AG09319 (cell line): ENCODE data around the gene PTPN3.

Source experiments
- DNase-seq: peaks from one replicate; pipeline ENCODE4 v3.0.0-alpha.2; 2010; ENCODE audit warnings: low read depth; ENCODE audit errors: extremely low read depth
- TF ChIP-seq, protein P1 (sequence below): IDR thresholded peaks from 2 replicates; pipeline ENCODE4 v1.5.1; 2011; ENCODE audit warnings: low read depth, mild to moderate bottlenecking, inconsistent platforms, low read length, moderate library complexity

PTPN3 gene

DNA sequence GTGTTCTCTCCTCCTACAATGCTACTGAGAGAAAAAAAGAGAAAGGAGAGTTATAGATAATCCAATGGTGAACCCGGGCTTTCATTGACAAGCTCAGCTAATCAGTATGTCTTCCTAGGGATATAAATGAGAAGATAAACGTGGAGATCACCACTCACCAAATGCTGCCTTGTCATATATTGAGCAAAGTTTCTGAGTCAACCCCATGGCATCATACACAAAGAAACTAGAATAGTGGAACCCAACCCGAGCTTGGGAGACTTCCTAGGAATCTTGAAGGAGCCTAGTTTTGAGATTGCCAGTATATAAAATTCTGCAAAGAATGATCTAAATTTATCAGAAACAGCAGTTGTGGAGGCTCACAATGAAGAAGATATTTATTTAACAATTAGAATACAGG is 47.8 kb downstream of the PTPN3 start:
- TF ChIP-seq, protein P1, sequence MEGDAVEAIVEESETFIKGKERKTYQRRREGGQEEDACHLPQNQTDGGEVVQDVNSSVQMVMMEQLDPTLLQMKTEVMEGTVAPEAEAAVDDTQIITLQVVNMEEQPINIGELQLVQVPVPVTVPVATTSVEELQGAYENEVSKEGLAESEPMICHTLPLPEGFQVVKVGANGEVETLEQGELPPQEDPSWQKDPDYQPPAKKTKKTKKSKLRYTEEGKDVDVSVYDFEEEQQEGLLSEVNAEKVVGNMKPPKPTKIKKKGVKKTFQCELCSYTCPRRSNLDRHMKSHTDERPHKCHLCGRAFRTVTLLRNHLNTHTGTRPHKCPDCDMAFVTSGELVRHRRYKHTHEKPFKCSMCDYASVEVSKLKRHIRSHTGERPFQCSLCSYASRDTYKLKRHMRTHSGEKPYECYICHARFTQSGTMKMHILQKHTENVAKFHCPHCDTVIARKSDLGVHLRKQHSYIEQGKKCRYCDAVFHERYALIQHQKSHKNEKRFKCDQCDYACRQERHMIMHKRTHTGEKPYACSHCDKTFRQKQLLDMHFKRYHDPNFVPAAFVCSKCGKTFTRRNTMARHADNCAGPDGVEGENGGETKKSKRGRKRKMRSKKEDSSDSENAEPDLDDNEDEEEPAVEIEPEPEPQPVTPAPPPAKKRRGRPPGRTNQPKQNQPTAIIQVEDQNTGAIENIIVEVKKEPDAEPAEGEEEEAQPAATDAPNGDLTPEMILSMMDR, result no peak
- DNase-seq, result no peak

- no peak for DNase-seq
- TF ChIP-seq, protein P1, result no peak
These were observed 48.9 kb downstream of the PTPN3 start for GRCh38 chr9:109449036-109449798.

DNA sequence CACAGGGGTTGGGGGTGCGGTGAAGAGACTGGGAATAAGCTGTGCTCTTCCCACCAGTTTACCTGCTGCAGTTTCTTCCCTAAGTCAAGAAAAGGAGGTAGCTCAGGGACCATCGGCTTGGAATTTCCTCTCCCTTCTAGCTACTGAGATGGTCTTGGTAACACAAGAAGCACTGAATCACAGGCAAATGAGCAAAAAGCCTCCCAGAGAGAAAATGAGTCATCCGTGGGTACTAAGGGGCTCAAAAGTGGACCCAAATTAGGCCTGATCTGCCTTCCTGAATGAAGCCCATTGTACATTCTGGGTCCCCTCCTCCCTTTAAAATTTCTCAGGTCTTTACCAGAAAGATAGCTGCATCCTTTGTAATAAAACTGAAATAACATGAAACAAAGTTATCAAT is 49.9 kb downstream of the PTPN3 start:
- TF ChIP-seq, protein P1, result no peak
- peak; percentile 16 for DNase-seq

DNA sequence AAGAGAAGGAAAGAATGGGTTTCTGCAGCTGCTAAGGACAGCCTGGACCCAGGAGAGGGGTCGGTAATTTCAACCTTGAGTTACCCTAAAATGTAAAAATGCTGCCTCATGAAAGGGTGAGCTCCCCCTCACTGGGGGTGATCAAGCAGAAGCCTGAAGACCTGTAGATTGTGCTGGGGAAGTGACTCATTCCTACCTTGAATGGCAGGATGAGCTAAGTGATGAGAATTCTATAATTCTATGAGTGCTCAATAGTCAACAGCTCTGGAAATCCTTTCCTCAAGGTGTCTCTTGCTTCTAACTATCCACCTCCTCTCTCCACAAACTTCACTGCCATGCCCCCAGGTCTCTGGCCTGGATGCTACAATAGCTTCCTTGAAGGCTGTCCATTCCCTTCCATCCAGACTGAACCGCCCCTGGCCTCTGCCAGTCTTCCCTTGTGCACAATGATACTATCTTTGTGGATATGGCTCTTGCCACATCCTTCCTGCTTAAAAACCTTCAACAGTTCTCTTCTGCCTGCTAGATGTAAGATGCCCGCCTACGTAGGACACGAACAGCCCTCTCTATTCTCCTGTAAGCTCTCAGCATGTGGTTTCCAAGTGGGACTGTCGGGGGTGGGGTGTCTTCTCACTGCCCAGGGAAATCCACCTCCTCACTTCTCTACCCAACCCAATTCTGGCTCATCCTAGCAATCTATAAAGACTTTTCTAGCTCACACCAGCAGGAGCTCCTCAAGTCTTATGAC is 50.6 kb downstream of the PTPN3 start:
- no peak for DNase-seq

GRCh38 chr9:109444771-109445320 is 53.3 kb downstream of the PTPN3 start:
- DNase-seq, result no peak
- TF ChIP-seq, protein P1, result no peak

More for the DNA sequence above, 50.6 kb downstream of the PTPN3 start:
- TF ChIP-seq, protein P1, result no peak

- no peak for DNase-seq
- TF ChIP-seq, protein P1, result no peak
These were observed 55.4 kb downstream of the PTPN3 start for GRCh38 chr9:109442716-109443115.

DNA sequence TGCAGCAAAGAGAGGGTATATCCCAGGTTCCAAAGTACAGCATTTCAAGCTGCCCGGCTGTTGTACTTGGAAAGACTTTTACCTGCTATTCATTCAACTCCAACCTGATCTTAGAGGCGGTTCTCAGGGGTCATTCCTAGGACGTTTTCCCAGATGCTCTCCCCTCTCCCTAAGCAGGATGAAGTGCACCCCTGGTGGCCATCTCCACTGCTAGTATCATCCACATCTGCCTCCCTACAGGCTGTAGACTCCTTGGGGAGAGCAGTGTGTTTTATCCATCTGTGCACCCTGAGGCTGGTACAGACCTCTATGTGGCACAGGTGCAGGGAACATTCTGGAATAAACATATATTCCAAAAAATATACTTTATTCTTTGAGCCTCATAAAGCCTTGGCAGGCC is 56.8 kb downstream of the PTPN3 start:
- no peak for DNase-seq

More for the DNA sequence above, 56.8 kb downstream of the PTPN3 start:
- TF ChIP-seq, protein P1, result peak; percentile 7
